Activated CD4-positive, alpha-beta T cell treated with anti-CD3 and anti-CD28 coated beads for 36 hours (primary cell): ENCODE measurements around the gene CEP135. TPM values are rescaled to one million over a fixed set of nuclear protein-coding genes. Genes with fewer than 3 reads are reported as not detected.
"Not testable (repeated sequence)": the region's sequence is repeated elsewhere in the genome, so short reads cannot be mapped to it uniquely, and the experiment has no call there.

Source experiments
- ATAC-seq: fragments of 200-7000 bp; cut with Tn5 transposase; one replicate; pipeline ENCODE4 v1.10.0; 2021; ENCODE audit warnings: mild to moderate bottlenecking, moderate library complexity
- CTCF ChIA-PET: fragments of 350-600 bp; sonication (Branson Sonifier 250); formaldehyde crosslinking; loops from one replicate; lab custom pipeline; 2021; ENCODE audit warnings: antibody characterized with exemption; lab: Charles Lee
- POLR2A ChIA-PET: fragments of 350-600 bp; sonication (Branson Sonifier 250); formaldehyde crosslinking; loops from one replicate; lab custom pipeline; 2021; ENCODE audit warnings: antibody characterized with exemption, inconsistent platforms; lab: Charles Lee
- DNase-seq: peaks from one replicate; pipeline ENCODE4 v3.0.0-alpha.2; 2020
- H3K27ac Mint-ChIP-seq: one replicate; pipeline ENCODE4 v1.8.0; 2021; ENCODE audit warnings: mixed read lengths
- H3K27me3 Mint-ChIP-seq: one replicate; pipeline ENCODE4 v1.8.0; 2021; ENCODE audit warnings: mixed read lengths
- H3K36me3 Mint-ChIP-seq: one replicate; pipeline ENCODE4 v1.8.0; 2021; ENCODE audit warnings: low read depth, mixed read lengths
- H3K4me1 Mint-ChIP-seq: one replicate; pipeline ENCODE4 v1.8.0; 2021; ENCODE audit warnings: mixed read lengths
- H3K4me3 Mint-ChIP-seq: one replicate; pipeline ENCODE4 v1.8.0; 2021; ENCODE audit warnings: mild to moderate bottlenecking, moderate library complexity, mixed read lengths
- H3K9me3 Mint-ChIP-seq: one replicate; pipeline ENCODE4 v1.8.0; 2021; ENCODE audit warnings: low read depth, mixed read lengths
- intact Hi-C, 2 experiments: fragments of 100-400 bp; cut with DNase I in 1 of 2; cut with micrococcal nuclease in 1 of 2; formaldehyde crosslinking; loops; one replicate each; pipeline versions ENCODE4 v1.14.2 to v1.15.1; 2022 to 2024; cut with DNase I, micrococcal nuclease
- total RNA-seq, 2 experiments: library from RNA; stranded (reverse); gene quantifications; one replicate each; pipeline ENCODE4 v1.2.3, GENCODE V29; 2021

CEP135 gene
- total RNA-seq, 2 experiments from 2014 or later, result 17.0 to 17.5 TPM

GRCh38 chr4:56052481-56052880, 103.7 kb downstream of the CEP135 start:
- no peak overlapping the region for H3K27ac Mint-ChIP-seq
- no peaks in the 10 kb centered on the region for H3K36me3 Mint-ChIP-seq
- ChIA-PET POLR2A (no interaction called here), CTCF (no interaction called here)
- intact Hi-C loops, result no loop called here
- ATAC-seq, result no peak
- no peaks in the 10 kb centered on the region for H3K9me3 Mint-ChIP-seq
- no peak for DNase-seq
- H3K4me1 Mint-ChIP-seq, result peaks cover 13% of the 10 kb centered on the region
- no peak overlapping the region for H3K4me3 Mint-ChIP-seq
- H3K27me3 Mint-ChIP-seq, result peaks cover 40% of the 10 kb centered on the region

GRCh38 chr4:56052966-56053365, 104.2 kb downstream of the CEP135 start:
- DNase-seq, result no peak
- no peak overlapping the region for H3K27ac Mint-ChIP-seq
- H3K9me3 Mint-ChIP-seq, result no peaks in the 10 kb centered on the region
- ATAC-seq, result no peak
- ChIA-PET CTCF (no interaction called here), POLR2A (no interaction called here)
- peaks cover 40% of the 10 kb centered on the region for H3K27me3 Mint-ChIP-seq
- H3K36me3 Mint-ChIP-seq, result no peaks in the 10 kb centered on the region
- intact Hi-C loops, result no loop called here
- H3K4me1 Mint-ChIP-seq, result peaks cover 13% of the 10 kb centered on the region
- H3K4me3 Mint-ChIP-seq, result no peak overlapping the region

GRCh38 chr4:56055027-56055977, 106.6 kb downstream of the CEP135 start:
- POLR2A ChIA-PET, result no interaction called here
- CTCF ChIA-PET, result no interaction called here
- Mint-ChIP-seq H3K36me3 (no peaks in the 10 kb centered on the region), H3K27me3 (peaks cover 30% of the 10 kb centered on the region), H3K4me1 (peaks cover 3% of the 10 kb centered on the region), H3K4me3 (no peak overlapping the region), H3K27ac (no peak overlapping the region), H3K9me3 (no peaks in the 10 kb centered on the region)
- ATAC-seq (no peak), DNase-seq (no peak)
- intact Hi-C loops, result no loop called here

- H3K9me3 Mint-ChIP-seq, result no peaks in the 10 kb centered on the region
- ATAC-seq, result no peak
- no peak overlapping the region for H3K27ac Mint-ChIP-seq
- POLR2A ChIA-PET, result no interaction called here
- DNase-seq, result no peak
- H3K36me3 Mint-ChIP-seq, result no peaks in the 10 kb centered on the region
- peaks cover 3% of the 10 kb centered on the region for H3K4me1 Mint-ChIP-seq
- CTCF ChIA-PET, result no interaction called here
- H3K27me3 Mint-ChIP-seq, result peaks cover 25% of the 10 kb centered on the region
- H3K4me3 Mint-ChIP-seq, result no peak overlapping the region
- intact Hi-C loops, result no loop called here
Observed at GRCh38 chr4:56055991-56056390, 107.2 kb downstream of the CEP135 start.

GRCh38 chr4:56058555-56058954, 109.8 kb downstream of the CEP135 start:
- no peak overlapping the region for H3K27ac Mint-ChIP-seq
- H3K9me3 Mint-ChIP-seq, result no peaks in the 10 kb centered on the region
- H3K27me3 Mint-ChIP-seq, result peaks cover 16% of the 10 kb centered on the region
- H3K4me3 Mint-ChIP-seq, result no peak overlapping the region
- POLR2A ChIA-PET, result no interaction called here
- H3K4me1 Mint-ChIP-seq, result no peaks in the 10 kb centered on the region
- intact Hi-C loops, result no loop called here
- CTCF ChIA-PET, result no interaction called here
- ATAC-seq (no peak), DNase-seq (no peak)
- H3K36me3 Mint-ChIP-seq, result no peaks in the 10 kb centered on the region

DNA sequence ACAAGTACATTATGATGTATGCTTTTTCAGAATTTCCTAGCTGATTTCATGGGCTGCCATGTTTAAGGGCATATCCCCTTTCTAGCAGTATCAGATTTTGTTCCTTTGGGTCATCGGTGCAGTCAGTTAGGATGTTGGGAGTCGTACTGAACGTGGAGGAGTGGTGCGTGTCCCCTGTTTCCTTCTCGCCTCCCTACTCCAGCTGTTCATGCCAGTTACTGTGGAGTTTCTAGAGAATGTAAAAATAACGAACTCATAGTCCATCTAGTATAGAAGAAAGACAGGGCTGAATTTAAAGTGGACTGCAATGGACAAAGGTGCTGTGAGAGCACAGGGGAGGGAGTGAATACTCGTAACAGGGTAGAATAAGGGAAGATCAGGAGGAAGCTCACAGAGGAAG, 111.3 kb downstream of the CEP135 start:
- H3K4me1 Mint-ChIP-seq, result no peaks in the 10 kb centered on the region
- H3K36me3 Mint-ChIP-seq, result no peaks in the 10 kb centered on the region
- H3K27me3 Mint-ChIP-seq, result peaks cover 17% of the 10 kb centered on the region
- intact Hi-C loops, result no loop called here
- ChIA-PET POLR2A (no interaction called here), CTCF (no interaction called here)
- no peaks in the 10 kb centered on the region for H3K9me3 Mint-ChIP-seq
- no peak overlapping the region for H3K27ac Mint-ChIP-seq
- ATAC-seq (no peak), DNase-seq (no peak)
- no peak overlapping the region for H3K4me3 Mint-ChIP-seq

DNA sequence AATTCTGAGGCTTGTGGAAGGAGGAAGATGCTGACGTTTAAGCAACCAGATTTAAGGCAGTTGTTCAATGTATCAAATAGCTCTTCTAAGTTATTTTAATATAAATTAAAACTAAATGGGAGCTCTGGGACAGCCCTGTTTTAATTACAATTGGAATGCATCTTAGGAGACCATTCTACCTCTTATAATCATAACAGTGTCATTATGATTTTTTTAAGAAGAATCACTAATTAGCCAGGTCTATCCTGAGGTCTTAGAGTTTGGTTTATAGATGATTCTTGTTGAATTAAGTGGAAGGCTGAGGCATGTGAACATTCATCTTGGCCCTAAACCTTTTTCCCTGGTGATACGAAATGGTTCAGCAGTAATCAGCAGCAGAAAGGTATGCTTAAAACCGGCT, 113.4 kb downstream of the CEP135 start:
- intact Hi-C loops, result no loop called here
- Mint-ChIP-seq H3K27me3 (peaks cover 19% of the 10 kb centered on the region), H3K4me1 (no peaks in the 10 kb centered on the region), H3K27ac (no peak overlapping the region), H3K9me3 (no peaks in the 10 kb centered on the region), H3K4me3 (no peak overlapping the region), H3K36me3 (no peaks in the 10 kb centered on the region)
- POLR2A ChIA-PET, result no interaction called here
- CTCF ChIA-PET, result no interaction called here
- DNase-seq, result no peak
- no peak for ATAC-seq

DNA sequence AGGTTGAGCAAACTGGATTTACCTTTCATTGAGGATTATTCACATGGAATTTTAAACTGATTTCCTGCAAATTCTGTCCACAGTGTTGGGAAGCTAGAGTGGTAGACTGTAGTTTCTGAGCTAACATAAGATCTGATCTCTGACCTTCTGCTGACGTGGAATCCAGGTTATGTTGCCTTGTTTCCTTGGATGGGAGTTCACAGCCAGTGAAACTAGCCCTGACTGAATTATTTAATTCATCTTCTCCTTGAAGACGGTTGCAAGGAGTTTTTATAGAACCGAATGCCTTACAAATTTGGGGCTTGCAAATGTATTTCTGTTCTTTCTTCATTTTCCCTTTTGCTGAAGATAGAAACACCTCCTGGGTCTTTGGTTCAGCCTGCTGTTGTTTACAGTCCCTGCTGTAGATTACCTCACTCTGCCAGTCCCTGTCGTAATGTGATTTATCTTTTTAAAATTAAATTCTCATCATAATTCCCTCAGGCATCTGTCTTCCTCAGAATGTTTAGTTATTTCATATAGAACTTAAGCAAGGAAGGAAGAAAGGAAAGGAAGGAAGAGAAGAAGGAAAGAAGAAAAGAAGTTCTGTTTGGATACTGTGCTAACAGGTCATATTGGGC, 113.9 kb downstream of the CEP135 start:
- ATAC-seq, result no peak
- Mint-ChIP-seq H3K4me1 (no peaks in the 10 kb centered on the region), H3K27me3 (peaks cover 16% of the 10 kb centered on the region), H3K4me3 (no peak overlapping the region), H3K9me3 (no peaks in the 10 kb centered on the region), H3K27ac (no peak overlapping the region), H3K36me3 (no peaks in the 10 kb centered on the region)
- no peak for DNase-seq
- intact Hi-C loops, result no loop called here
- POLR2A ChIA-PET, result no interaction called here
- CTCF ChIA-PET, result no interaction called here

- DNase-seq, result no peak
- no peaks in the 10 kb centered on the region for H3K4me1 Mint-ChIP-seq
Observed at GRCh38 chr4:56066493-56066892, 117.7 kb downstream of the CEP135 start.

GRCh38 chr4:56067826-56068225, 119.1 kb downstream of the CEP135 start:
- peaks cover 14% of the 10 kb centered on the region for H3K27me3 Mint-ChIP-seq
- CTCF ChIA-PET, result no interaction called here
- DNase-seq (no peak), ATAC-seq (no peak)
- no peaks in the 10 kb centered on the region for H3K36me3 Mint-ChIP-seq
- no peaks in the 10 kb centered on the region for H3K4me1 Mint-ChIP-seq
- no peak overlapping the region for H3K4me3 Mint-ChIP-seq
- POLR2A ChIA-PET, result no interaction called here
- intact Hi-C loops, result no loop called here
- no peaks in the 10 kb centered on the region for H3K9me3 Mint-ChIP-seq
- H3K27ac Mint-ChIP-seq, result no peak overlapping the region

More at GRCh38 chr4:56066493-56066892, 117.7 kb downstream of the CEP135 start:
- POLR2A ChIA-PET, result no interaction called here
- no peaks in the 10 kb centered on the region for H3K9me3 Mint-ChIP-seq
- no peaks in the 10 kb centered on the region for H3K36me3 Mint-ChIP-seq
- no peak overlapping the region for H3K4me3 Mint-ChIP-seq
- H3K27ac Mint-ChIP-seq, result no peak overlapping the region
- CTCF ChIA-PET, result no interaction called here
- ATAC-seq, result no peak
- H3K27me3 Mint-ChIP-seq, result peaks cover 15% of the 10 kb centered on the region
- intact Hi-C loops, result no loop called here

- H3K36me3 Mint-ChIP-seq, H3K27me3 Mint-ChIP-seq, H3K27ac Mint-ChIP-seq, ATAC-seq, H3K4me1 Mint-ChIP-seq, CTCF ChIA-PET, POLR2A ChIA-PET, DNase-seq, H3K4me3 Mint-ChIP-seq, H3K9me3 Mint-ChIP-seq, intact Hi-C loops: not testable (repeated sequence)
Observed at GRCh38 chr4:56072730-56073129, 124.0 kb downstream of the CEP135 start.

DNA sequence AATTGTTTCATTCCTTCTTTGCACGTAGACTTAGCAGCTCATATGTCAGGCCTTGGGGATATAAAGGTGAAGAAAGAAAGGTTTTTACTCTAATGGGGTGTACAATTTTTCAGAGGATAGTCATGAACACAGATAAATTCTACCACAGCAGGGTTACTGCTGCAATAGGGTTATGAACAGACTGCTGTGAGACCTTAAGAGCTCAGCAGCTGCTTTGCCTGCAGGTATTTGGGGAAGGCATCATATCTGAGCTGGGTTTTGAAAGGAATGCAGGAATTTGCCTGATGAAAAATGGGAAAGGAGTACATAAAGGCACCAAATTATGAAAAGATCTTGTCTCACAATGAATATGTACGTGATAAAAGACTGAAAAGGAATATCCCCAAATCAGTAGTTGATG, 128.9 kb downstream of the CEP135 start:
- DNase-seq, result no peak
- no peaks in the 10 kb centered on the region for H3K9me3 Mint-ChIP-seq
- ChIA-PET POLR2A (no interaction called here), CTCF (no interaction called here)
- H3K27me3 Mint-ChIP-seq, result peaks cover 6% of the 10 kb centered on the region
- H3K27ac Mint-ChIP-seq, result no peak overlapping the region
- intact Hi-C loops, result no loop called here
- no peaks in the 10 kb centered on the region for H3K36me3 Mint-ChIP-seq
- no peak for ATAC-seq
- H3K4me1 Mint-ChIP-seq, result no peaks in the 10 kb centered on the region
- H3K4me3 Mint-ChIP-seq, result no peak overlapping the region
